ENCODE results near the gene PXYLP1.

The PXYLP1 gene

DNA sequence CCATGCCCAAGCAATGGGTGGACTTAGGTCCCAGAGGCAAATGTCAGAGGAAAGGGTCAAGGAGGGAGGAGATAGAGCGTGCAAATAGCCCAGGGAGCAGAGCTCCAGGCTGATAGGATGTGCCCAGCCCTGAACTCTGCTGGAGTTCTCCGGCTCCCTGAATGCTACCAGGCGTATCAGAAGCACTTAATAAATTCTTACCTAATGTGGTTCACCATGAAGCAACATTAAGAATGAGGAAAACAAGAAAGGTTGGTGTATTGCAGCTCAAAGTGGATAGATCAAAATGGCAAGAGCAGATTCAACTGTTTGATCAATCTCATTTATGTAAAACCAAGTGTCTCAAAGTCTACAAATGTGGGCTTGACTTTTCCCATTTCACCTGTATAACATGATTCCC is 38.3 kb downstream of the PXYLP1 start:
- TF ChIP-seq, protein P1, sequence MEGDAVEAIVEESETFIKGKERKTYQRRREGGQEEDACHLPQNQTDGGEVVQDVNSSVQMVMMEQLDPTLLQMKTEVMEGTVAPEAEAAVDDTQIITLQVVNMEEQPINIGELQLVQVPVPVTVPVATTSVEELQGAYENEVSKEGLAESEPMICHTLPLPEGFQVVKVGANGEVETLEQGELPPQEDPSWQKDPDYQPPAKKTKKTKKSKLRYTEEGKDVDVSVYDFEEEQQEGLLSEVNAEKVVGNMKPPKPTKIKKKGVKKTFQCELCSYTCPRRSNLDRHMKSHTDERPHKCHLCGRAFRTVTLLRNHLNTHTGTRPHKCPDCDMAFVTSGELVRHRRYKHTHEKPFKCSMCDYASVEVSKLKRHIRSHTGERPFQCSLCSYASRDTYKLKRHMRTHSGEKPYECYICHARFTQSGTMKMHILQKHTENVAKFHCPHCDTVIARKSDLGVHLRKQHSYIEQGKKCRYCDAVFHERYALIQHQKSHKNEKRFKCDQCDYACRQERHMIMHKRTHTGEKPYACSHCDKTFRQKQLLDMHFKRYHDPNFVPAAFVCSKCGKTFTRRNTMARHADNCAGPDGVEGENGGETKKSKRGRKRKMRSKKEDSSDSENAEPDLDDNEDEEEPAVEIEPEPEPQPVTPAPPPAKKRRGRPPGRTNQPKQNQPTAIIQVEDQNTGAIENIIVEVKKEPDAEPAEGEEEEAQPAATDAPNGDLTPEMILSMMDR (IDR thresholded peaks at IDR 0.05; ENCODE audit: insufficient read depth, low read length, poor library complexity, severe bottlenecking) = no peak
- Histone ChIP-seq H3K36me3 (ENCODE audit: control insufficient read depth, insufficient read depth, low read length) (no peaks in the 10 kb centered on the region), H3K4me3 (replicated peaks; ENCODE audit: low read depth, low read length) (no peak overlapping the region), H3K27me3 (replicated peaks; ENCODE audit: control insufficient read depth, insufficient read depth, low read length) (no peaks in the 10 kb centered on the region)
- no peak for DNase-seq (ENCODE audit: extremely low read depth, insufficient read length)

DNA sequence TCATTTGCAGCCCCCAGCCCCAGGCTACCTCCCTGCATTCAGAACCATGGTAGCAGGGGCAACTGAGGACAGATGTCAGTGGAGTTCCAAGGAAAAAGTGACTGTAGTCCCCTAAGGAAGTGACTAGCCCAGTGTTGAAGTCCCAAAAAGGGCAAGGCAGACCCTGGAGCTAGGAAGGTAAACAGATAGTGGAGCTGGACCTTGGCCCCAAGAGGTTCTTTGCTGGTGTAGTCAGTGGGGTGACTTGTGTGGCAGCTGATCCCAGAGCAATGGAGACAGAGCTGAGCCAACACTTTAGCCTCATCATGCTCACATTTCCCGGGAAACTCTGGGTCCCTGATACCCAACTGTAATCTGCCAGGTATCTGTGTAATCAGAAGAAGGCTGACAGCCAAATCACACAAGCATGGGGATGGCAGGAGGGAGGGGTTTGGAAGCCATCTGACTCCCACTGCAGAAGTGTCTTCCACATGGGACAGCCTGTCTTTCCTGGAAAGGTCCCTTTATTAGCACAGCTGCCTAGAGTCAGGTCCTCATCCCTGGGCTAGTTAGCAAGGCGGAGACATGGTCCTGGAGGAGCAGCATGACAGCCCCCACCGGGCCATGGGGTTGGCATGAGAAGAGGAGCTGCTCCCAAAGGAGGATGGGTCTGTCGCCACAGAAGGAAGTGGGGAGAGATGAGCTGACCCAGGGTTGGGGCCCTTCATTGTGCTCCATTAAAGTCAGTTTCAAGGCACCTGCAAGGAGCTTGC is 39.8 kb downstream of the PXYLP1 start:
- TF ChIP-seq, protein P1 (IDR thresholded peaks at IDR 0.05; ENCODE audit: insufficient read depth, low read length, poor library complexity, severe bottlenecking) = no peak
- Histone ChIP-seq H3K36me3 (ENCODE audit: control insufficient read depth, insufficient read depth, low read length) (no peaks in the 10 kb centered on the region), H3K4me3 (replicated peaks; ENCODE audit: low read depth, low read length) (no peak overlapping the region), H3K27me3 (replicated peaks; ENCODE audit: control insufficient read depth, insufficient read depth, low read length) (no peaks in the 10 kb centered on the region)
- no peak for DNase-seq (ENCODE audit: extremely low read depth, insufficient read length)

DNA sequence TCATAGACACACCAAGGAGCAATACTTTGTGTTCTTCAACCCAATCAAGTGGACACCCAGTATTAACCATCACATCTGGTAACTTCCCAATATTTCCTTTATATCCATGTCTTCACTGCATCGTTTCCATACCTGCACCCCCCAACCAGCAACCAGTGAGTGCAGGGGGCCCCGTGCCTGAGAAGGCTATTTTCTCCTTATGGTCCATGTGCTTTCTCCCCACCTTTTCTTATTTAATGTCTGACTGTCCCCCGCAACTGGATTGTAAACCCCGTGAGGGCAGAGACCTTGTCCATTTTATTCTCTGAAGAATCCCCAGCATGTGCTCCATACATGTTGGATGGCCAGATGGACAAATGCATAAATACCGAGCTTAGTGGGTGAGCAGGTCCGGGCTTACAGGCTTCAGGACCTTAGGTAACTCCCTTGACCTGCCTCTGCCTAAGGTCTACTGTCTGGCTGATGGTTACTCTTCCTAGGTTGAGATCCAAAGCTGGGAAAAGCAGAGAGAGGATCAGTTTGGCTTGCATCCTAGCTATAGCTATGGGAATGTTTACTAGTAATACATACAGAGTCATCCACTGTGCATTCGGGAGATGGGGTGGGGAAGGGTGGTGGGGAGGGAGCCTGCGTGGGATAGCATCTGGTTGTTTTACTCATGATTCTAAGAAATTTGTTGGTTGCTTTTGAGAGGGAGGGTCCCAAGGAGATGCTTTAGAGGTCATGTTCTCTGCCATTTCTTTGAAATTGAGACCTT is 41.5 kb downstream of the PXYLP1 start:
- TF ChIP-seq, protein P1 (IDR thresholded peaks at IDR 0.05; ENCODE audit: insufficient read depth, low read length, poor library complexity, severe bottlenecking) = no peak
- no peak overlapping the region for H3K4me3 ChIP-seq (replicated peaks; ENCODE audit: low read depth, low read length)

DNA sequence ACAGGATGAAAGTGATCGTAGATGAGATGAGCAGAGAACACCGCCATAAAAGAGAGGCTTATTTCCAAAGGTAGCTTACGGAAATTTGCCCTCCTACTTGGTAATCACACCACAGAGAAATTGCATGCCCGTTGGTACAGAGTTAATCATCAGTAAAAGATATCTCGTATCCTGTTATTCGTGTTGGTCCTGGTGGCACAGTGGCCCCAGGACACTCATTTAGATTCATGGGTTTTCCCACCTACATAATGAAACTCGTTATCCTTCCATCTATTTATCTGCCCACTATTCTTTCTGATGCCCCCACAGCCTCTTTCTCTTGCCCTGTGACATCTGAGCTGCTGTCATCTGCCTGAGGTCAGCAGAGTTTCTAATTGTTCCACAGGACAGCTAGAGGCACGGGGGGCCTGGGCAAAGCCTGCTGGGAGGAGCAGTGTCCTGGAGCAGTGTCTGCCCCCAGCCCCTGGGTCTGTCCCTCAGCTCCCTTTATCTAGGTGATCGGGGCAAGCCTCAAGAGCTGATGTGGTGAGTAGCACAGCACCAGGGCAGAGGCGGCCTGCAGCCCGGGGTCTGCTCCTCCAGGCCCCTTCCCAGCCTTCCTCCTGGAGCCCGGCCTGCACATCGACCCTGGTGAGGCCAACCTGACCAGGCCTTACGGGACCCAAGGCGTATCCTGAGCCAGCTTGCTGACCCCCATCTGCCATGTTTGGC is 42.2 kb downstream of the PXYLP1 start:
- TF ChIP-seq, protein P1 (IDR thresholded peaks at IDR 0.05; ENCODE audit: insufficient read depth, low read length, poor library complexity, severe bottlenecking) = no peak
- Histone ChIP-seq H3K36me3 (ENCODE audit: control insufficient read depth, insufficient read depth, low read length) (no peaks in the 10 kb centered on the region), H3K27me3 (replicated peaks; ENCODE audit: control insufficient read depth, insufficient read depth, low read length) (no peaks in the 10 kb centered on the region), H3K4me3 (replicated peaks; ENCODE audit: low read depth, low read length) (no peak overlapping the region)
- DNase-seq (ENCODE audit: extremely low read depth, insufficient read length) = no peak

More for the DNA sequence above, 41.5 kb downstream of the PXYLP1 start:
- no peaks in the 10 kb centered on the region for H3K27me3 ChIP-seq (replicated peaks; ENCODE audit: control insufficient read depth, insufficient read depth, low read length)
- no peaks in the 10 kb centered on the region for H3K36me3 ChIP-seq (ENCODE audit: control insufficient read depth, insufficient read depth, low read length)
- DNase-seq (ENCODE audit: extremely low read depth, insufficient read length) = no peak

DNA sequence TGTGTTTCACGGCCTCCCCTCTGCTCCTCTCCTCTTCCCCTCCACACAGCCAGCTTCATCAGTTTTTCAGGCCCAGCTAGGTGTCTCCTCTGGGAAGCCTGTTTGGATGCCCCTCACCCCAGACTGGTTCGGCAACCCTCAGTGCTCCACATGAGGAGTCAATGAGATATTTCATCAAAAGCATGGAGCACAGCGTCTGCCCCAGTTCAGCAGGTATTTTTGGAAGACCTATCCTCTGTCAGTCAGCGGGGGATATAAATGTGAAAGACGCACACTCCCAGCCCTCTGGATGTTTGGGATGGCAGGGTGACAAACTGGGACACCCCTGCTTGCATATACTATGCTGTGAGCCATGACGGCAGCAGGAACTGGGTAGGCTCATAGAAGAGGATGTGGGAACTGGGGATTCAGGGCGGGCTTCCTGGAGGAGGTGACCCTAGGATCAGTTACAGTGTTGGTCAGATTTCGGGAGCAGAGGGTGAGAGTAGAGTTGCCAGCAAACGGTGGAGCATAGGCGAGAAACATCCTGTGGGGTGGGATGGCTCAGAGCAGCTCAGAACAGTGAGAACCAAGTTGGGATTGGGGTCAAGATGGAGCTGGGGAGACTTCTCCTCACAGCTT is 42.9 kb downstream of the PXYLP1 start:
- TF ChIP-seq, protein P1 (IDR thresholded peaks at IDR 0.05; ENCODE audit: insufficient read depth, low read length, poor library complexity, severe bottlenecking) = no peak
- DNase-seq (ENCODE audit: extremely low read depth, insufficient read length) = no peak
- H3K36me3 ChIP-seq (ENCODE audit: control insufficient read depth, insufficient read depth, low read length) = no peaks in the 10 kb centered on the region
- H3K4me3 ChIP-seq (replicated peaks; ENCODE audit: low read depth, low read length) = no peak overlapping the region
- H3K27me3 ChIP-seq (replicated peaks; ENCODE audit: control insufficient read depth, insufficient read depth, low read length) = no peaks in the 10 kb centered on the region

Measured in GM06990 (cell line).